IMR-90 (cell line): ENCODE results near the gene OGFR.

ENCODE experiments used
- BHLHE40 ChIP-seq: fragments of 150-350 bp; IDR thresholded peaks from 2 replicates; pipeline ENCODE4 v1.6.1; 2016; ENCODE audit warnings: mild to moderate bottlenecking, low read depth, low read length
- CEBPB ChIP-seq: IDR thresholded peaks from 2 replicates; pipeline ENCODE4 v1.6.1; 2012; ENCODE audit warnings: low read depth, low read length, improper control_type of control experiment
- CHD1 ChIP-seq: IDR thresholded peaks from 2 replicates; pipeline ENCODE4 v1.6.1; 2012; ENCODE audit warnings: low read depth, low read length, improper control_type of control experiment
- MAFK ChIP-seq: IDR thresholded peaks from 2 replicates; pipeline ENCODE4 v1.6.1; 2012; ENCODE audit warnings: low read depth, low read length, improper control_type of control experiment
- MAZ ChIP-seq: IDR thresholded peaks from 2 replicates; pipeline ENCODE4 v1.6.1; 2012; ENCODE audit warnings: low read depth, mild to moderate bottlenecking, low read length, improper control_type of control experiment, moderate library complexity, borderline replicate concordance
- MXI1 ChIP-seq: IDR thresholded peaks from 2 replicates; pipeline ENCODE4 v1.6.1; 2012; ENCODE audit warnings: low read depth, mild to moderate bottlenecking, low read length, moderate library complexity, borderline replicate concordance
- NFE2L2 ChIP-seq: fragments of 150-350 bp; IDR thresholded peaks from 2 replicates; pipeline ENCODE4 v1.6.1; 2016; ENCODE audit warnings: low read depth, mild to moderate bottlenecking, low read length
- POLR2A ChIP-seq: IDR thresholded peaks from 2 replicates; pipeline ENCODE4 v1.6.1; 2012; ENCODE audit warnings: mild to moderate bottlenecking, low read depth, low read length
- RAD21 ChIP-seq: IDR thresholded peaks from 2 replicates; pipeline ENCODE4 v1.6.1; 2012; ENCODE audit warnings: low read length, improper control_type of control experiment
- RFX5 ChIP-seq: IDR thresholded peaks from 2 replicates; pipeline ENCODE4 v1.8.0; 2012; ENCODE audit warnings: low read depth, mild to moderate bottlenecking, low read length, moderate library complexity
- SMC3 ChIP-seq: fragments of 150-350 bp; IDR thresholded peaks from 2 replicates; pipeline ENCODE4 v1.6.1; 2016; ENCODE audit warnings: low read depth, mild to moderate bottlenecking, antibody characterized with exemption, low read length, moderate library complexity
- TF ChIP-seq, protein P1 (sequence below): conservative IDR thresholded peaks from 2 replicates; pipeline ENCODE4 v1.5.1; 2012; ENCODE audit warnings: mild to moderate bottlenecking, low read depth, low read length, improper control_type of control experiment
- TF ChIP-seq, protein P2 (sequence below): fragments of 150-350 bp; IDR thresholded peaks from 2 replicates; pipeline ENCODE4 v1.6.1; 2017; ENCODE audit warnings: mild to moderate bottlenecking, antibody characterized with exemption, low read length, low read depth

GRCh38 chr20:62760856-62761758, 43.5 kb upstream of the OGFR start:
- TF ChIP-seq, protein P1, sequence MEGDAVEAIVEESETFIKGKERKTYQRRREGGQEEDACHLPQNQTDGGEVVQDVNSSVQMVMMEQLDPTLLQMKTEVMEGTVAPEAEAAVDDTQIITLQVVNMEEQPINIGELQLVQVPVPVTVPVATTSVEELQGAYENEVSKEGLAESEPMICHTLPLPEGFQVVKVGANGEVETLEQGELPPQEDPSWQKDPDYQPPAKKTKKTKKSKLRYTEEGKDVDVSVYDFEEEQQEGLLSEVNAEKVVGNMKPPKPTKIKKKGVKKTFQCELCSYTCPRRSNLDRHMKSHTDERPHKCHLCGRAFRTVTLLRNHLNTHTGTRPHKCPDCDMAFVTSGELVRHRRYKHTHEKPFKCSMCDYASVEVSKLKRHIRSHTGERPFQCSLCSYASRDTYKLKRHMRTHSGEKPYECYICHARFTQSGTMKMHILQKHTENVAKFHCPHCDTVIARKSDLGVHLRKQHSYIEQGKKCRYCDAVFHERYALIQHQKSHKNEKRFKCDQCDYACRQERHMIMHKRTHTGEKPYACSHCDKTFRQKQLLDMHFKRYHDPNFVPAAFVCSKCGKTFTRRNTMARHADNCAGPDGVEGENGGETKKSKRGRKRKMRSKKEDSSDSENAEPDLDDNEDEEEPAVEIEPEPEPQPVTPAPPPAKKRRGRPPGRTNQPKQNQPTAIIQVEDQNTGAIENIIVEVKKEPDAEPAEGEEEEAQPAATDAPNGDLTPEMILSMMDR: no peak
- TF ChIP-seq MAZ (no peak), CEBPB (no peak), POLR2A (no peak), MXI1 (no peak), RFX5 (no peak), RAD21 (no peak), NFE2L2 (no peak), MAFK (no peak), SMC3 (no peak), CHD1 (no peak), BHLHE40 (no peak)
- TF ChIP-seq, protein P2, sequence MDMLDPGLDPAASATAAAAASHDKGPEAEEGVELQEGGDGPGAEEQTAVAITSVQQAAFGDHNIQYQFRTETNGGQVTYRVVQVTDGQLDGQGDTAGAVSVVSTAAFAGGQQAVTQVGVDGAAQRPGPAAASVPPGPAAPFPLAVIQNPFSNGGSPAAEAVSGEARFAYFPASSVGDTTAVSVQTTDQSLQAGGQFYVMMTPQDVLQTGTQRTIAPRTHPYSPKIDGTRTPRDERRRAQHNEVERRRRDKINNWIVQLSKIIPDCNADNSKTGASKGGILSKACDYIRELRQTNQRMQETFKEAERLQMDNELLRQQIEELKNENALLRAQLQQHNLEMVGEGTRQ: no peak
